H4 (cell line): Measurements from ENCODE around the gene LSG1. TPM values are rescaled to one million over a fixed set of nuclear protein-coding genes. Genes with fewer than 3 reads are reported as not detected.

Experiments
- total RNA-seq: library from RNA; depleted of rRNA; stranded (reverse); fragments of >200 nt; shearing (Covaris generic); gene quantifications from 2 replicates; pipeline ENCODE4 v1.2.3, GENCODE V29; 2014; rRNA removed

Gene LSG1
- total RNA-seq, 1 experiment from 2014 or later, result 51.6 TPM

Other genes starting within 250 kb of the LSG1 start
- 66.1 and 83.2 TPM in 2 replicates for gene ATP13A3, start 185.2 kb downstream of the LSG1 start, total RNA-seq
- 6.6 and 8.4 TPM in 2 replicates for gene TMEM44, start 38.8 kb downstream of the LSG1 start, total RNA-seq
- gene FAM43A, start 13.7 kb upstream of the LSG1 start, total RNA-seq, result 4.0 and 4.6 TPM in 2 replicates